ENCODE measurements around the gene MYL10.

The MYL10 gene

DNA sequence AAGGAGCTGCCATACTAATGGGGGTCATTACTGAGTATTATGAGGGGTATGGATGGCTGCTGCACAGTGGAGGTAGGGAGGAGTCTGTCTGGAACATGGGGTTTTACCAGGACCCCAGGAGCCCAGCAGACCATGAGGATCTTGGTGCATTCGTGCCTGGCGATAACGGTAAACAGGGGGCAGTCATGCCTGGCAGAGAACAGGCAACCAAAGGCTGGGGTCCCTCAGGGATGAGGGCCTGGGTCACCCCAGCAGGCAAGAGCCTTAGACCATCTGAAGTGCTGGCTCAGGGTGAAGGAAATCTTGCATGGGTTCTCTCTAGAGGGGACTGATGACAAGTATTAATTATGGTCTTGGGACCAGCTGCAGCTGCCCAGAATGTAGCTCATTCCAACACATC lies 46.1 kb downstream of the MYL10 start:
- TF ChIP-seq, protein P1, sequence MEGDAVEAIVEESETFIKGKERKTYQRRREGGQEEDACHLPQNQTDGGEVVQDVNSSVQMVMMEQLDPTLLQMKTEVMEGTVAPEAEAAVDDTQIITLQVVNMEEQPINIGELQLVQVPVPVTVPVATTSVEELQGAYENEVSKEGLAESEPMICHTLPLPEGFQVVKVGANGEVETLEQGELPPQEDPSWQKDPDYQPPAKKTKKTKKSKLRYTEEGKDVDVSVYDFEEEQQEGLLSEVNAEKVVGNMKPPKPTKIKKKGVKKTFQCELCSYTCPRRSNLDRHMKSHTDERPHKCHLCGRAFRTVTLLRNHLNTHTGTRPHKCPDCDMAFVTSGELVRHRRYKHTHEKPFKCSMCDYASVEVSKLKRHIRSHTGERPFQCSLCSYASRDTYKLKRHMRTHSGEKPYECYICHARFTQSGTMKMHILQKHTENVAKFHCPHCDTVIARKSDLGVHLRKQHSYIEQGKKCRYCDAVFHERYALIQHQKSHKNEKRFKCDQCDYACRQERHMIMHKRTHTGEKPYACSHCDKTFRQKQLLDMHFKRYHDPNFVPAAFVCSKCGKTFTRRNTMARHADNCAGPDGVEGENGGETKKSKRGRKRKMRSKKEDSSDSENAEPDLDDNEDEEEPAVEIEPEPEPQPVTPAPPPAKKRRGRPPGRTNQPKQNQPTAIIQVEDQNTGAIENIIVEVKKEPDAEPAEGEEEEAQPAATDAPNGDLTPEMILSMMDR (IDR thresholded peaks at IDR 0.05; ENCODE audit: borderline replicate concordance, insufficient read depth, low read depth, low read length): no peak
- H3K4me3 ChIP-seq (ENCODE audit: low read depth, low read length): no peak overlapping the region

- TF ChIP-seq, protein P1 (IDR thresholded peaks at IDR 0.05; ENCODE audit: borderline replicate concordance, insufficient read depth, low read depth, low read length): no peak
- H3K4me3 ChIP-seq (ENCODE audit: low read depth, low read length): no peak overlapping the region
Observed at GRCh38 chr7:101581891-101582290, 47.2 kb downstream of the MYL10 start.

DNA sequence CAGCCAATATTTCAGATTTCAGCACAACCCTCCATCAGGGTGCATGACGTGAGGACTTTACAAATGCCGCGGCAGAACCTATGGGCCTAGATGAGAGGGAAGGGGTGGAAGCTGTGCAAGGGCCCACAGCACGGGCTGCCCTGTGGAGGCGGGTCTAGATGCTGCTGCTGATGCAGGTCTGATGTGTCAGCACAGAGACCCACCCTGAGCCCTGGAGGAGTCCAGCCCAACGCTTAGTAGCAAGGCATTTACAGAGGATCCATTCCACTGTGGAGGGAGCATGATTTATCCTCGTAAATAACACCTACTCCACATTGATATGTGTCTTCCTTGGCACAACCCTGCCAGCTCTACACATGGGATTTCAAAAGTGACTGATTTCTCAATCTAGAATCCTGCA lies 48.5 kb downstream of the MYL10 start:
- H3K4me3 ChIP-seq (ENCODE audit: low read depth, low read length): no peak overlapping the region
- TF ChIP-seq, protein P1 (IDR thresholded peaks at IDR 0.05; ENCODE audit: borderline replicate concordance, insufficient read depth, low read depth, low read length): no peak

- H3K4me3 ChIP-seq (ENCODE audit: low read depth, low read length): no peak overlapping the region
- TF ChIP-seq, protein P1 (IDR thresholded peaks at IDR 0.05; ENCODE audit: borderline replicate concordance, insufficient read depth, low read depth, low read length): no peak
Observed at GRCh38 chr7:101578552-101578951, 50.5 kb downstream of the MYL10 start.

DNA sequence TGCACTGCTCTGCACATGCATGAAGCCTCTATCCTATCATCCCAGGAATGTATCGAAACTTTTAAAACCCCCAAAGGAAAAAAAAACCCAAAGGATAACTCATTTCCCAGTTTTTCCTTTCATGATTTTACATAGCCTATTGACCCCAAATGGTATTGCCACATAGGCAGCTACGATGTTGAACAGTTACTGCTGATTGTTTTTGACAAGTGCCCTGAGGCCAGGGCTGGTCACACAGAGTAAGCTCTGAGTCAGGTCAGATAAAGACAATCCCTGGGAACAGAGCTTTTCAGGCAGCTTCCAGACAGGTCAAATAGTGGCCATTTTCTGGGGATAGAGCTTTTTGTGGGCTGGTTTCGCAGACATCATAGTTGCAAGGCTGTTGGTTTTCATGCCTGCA lies 52.1 kb downstream of the MYL10 start:
- TF ChIP-seq, protein P1 (IDR thresholded peaks at IDR 0.05; ENCODE audit: borderline replicate concordance, insufficient read depth, low read depth, low read length): no peak
- no peak overlapping the region for H3K4me3 ChIP-seq (ENCODE audit: low read depth, low read length)

GRCh38 chr7:101575721-101576120 lies 53.4 kb downstream of the MYL10 start:
- TF ChIP-seq, protein P1 (IDR thresholded peaks at IDR 0.05; ENCODE audit: borderline replicate concordance, insufficient read depth, low read depth, low read length): no peak
- no peak overlapping the region for H3K4me3 ChIP-seq (ENCODE audit: low read depth, low read length)

GRCh38 chr7:101575168-101575567 lies 53.9 kb downstream of the MYL10 start:
- TF ChIP-seq, protein P1 (IDR thresholded peaks at IDR 0.05; ENCODE audit: borderline replicate concordance, insufficient read depth, low read depth, low read length): no peak
- no peak overlapping the region for H3K4me3 ChIP-seq (ENCODE audit: low read depth, low read length)
